GM19372 (cell line): ENCODE results near the gene PLD1.

Experiments
- ATAC-seq: cut with Tn5 transposase; IDR thresholded peaks from one replicate; pipeline ENCODE4 v1.9.1; 2021; ENCODE audit warnings: mild to moderate bottlenecking, low read depth, moderate library complexity; ENCODE audit not compliant: unreplicated experiment

Gene PLD1

DNA sequence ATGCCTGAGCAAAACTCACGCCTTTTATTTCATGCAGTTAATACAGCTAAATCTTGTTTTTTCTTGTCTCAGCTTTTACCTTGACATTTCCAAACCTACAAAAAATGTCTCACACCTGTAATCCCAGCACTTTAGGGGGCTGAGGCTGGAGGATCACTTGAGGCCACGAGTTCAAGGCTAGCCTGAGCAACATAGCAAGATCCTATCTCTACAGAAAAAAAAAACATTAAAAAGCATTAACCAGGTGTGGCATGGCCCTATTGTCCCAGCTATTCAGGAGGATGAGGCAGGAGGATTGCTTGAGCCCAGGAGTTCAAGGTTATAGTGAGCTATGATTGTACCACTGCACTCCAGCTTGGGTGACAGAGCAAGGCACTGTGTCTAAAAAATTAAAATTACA is 29.0 kb upstream of the PLD1 start:
- ATAC-seq: no peak

DNA sequence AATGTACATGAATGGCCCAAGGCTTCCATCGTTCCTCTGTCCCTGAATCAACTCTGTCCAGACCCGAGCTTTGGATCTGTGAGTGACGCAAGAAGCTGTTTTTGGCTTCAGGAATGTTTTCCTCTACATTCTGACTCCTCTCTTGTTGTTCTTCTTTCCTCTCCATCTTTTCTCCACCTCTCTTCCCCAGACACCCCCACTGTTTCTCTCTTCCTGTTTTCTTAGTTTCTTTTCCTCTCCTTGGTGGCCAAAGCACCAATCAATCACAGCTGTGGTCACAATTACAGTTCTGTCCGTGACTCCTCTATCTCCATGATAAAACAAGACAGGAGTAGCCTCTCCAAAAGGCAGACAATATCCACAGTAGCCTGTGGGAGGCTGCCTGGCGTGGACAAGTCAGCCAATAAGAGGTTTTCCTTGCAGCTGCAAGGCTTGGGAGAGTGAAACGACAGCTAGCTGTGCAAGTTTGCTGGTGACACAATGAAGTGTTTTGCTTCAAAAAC is 28.0 kb upstream of the PLD1 start:
- ATAC-seq: peak; percentile 71

DNA sequence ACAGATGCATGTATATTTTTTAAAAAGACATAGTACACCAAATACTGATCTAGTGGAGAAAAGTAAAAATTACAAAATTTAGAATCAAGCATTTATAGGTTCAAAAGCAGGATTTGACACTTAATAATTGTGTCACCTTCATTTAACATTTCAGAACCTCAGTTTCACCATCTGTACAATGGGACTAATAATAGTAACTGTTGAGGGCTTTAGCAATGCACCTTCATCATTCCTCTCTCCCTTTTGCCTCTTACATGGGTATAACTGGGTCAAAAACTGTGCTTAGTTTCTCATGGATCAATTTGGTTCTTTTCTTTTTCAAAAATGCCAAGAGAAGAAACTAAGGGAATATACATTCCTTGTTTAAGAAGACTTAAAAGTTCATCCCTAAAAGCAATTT is 27.4 kb upstream of the PLD1 start:
- ATAC-seq: no peak

DNA sequence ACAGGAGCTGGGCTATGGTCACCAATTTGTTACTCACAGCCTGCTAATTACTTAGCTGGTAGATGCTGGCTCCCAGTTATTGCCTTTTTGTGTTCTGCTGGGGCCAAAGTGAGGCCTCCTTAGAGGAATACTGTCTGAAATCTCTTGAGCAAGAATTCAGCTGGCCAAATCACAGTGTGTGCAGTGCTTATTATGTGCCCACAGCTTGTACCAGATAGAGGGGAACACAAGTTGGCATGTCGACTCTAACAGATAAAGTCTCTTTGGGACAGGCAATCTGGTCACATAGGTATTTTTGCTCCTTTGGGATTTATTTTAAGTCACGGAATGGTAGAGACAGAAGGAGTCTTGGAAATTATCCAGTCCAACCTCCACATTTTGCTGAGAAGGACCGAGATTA is 26.6 kb upstream of the PLD1 start:
- no peak for ATAC-seq

DNA sequence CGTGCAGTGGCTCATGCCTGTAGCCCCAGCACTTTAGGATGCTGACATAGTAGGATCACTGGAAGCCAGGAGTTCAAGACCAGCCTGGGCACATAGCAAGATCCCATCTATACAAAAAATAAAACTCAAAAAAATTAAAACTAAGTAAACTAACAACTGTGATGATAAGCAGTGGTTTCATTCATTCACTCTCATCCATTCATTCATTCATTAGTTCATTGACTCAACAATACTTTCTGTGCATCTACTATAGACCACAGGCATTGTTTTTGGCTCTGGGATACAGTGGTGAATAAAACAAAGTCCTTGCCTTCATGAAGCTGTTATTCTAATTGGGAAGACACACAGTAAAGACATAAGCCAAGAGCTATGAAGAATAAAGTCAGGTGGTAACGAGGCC is 25.3 kb upstream of the PLD1 start:
- ATAC-seq: no peak

DNA sequence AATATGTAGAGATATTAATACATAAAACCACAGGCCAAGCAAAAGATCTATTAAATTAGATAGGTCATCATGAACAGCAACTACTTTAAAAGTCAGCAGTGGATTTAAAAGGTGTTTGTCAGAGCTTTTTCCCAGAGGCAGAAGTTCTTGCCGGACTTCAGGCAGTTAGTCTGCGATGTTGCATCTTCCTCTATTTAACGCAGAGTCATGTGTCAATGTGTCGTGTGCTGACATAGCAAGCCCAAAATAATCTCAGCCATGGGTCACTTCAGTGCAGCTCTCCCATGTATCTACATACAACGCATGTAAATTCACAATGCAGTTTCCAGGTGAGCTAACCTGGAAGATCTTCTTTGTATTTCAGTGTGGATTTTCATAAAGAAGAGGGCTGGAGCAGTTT is 24.8 kb upstream of the PLD1 start:
- ATAC-seq: no peak

DNA sequence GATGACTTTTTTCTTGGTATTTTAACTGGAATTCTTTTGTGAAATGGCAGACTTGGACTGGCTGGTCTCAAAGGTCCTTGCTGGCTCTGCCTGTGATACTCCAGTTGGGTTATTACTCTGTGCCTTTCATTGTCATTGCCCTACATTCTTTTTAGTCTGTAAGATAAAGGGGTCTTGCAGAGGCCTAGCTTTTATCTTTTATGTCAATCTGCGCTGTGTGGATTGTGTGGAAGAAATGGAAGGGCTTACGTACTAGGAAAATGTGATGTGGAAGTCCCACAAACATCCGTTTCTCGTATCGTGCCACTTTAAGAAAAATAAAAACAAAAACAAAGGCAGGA is 24.1 kb upstream of the PLD1 start:
- ATAC-seq: no peak

DNA sequence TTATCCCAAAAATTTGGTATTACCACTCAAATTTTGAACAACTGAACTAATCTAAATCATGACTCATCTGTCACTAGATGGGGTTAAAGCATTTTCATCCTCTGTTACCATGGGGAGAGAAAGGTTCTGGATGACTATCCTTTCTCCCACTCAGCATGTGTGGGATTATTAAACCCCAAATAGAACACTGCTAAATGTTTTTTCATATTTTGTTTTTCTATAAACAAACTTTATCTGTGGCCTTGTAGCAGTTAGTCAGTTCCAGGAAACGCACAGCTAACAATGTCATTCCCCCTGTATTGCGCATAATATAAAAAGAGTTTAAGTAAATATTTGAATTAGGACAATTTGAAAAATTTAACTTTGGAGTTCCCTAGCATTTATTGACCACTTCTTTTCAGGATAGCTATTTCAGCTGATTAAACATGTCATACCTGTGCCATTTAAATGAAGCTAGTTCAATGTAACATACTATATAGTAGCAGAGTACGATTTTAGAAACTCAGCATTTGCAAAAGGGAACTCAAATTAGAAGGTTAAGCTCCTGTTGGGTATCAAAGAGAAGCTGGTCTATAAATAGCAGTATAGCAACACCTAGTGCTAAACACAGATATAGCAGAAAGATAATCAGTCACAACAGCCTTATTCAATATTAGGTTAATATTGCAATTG is 23.6 kb upstream of the PLD1 start:
- peak; percentile 53 for ATAC-seq

DNA sequence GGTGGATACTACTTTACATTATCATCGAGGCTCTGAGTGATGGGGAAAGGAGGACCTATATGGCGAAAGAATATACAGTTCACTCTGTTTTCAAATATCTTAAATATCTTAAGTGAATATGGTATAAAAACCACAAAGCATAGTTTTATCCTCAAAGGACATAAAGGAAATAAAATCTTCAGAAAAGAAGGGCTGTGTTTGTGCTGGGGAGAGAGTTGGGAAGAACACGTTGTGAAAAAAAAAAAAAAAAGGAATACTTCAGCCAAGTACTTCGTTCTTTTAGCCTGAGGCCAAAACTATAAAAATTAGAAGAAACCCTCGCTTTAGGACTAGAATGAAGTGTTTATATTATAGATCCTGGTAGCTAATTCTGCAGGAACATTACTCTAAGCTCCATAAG is 22.7 kb upstream of the PLD1 start:
- ATAC-seq: no peak

DNA sequence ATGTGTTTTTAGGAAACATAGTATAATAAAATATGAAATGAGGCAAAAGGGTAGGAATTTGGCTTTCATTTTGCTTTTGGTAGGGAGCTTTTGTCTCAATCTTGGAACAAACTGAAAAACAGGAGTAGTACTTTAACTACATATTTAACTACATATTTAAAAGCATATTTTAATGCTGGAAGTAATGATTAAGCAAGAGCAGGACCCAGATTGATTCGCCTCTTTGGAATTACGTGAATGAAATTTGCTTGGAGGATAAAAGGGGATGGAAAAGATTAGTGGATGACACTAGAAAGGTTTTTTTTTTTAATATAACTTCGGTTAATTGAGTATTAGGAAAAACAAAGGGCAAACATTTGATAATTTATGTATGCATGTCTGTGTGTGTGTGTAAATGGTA is 21.7 kb upstream of the PLD1 start:
- ATAC-seq: no peak

DNA sequence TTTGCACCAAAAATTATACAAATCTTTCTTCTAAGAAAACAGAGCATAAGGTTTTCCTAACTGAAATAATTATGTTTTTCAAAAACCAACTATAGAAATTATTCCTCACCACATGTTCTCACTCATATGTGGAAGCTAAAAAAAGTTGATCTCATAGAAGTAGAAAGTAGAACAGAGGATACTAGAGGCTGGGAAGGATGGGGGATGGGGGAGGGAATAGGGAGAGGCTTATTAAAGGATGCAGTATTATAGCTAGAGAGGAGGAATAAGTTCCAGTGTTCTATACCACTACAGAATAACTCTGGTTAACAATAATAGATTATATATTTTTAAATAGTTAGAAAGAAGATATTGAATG is 20.2 kb upstream of the PLD1 start:
- ATAC-seq: no peak

DNA sequence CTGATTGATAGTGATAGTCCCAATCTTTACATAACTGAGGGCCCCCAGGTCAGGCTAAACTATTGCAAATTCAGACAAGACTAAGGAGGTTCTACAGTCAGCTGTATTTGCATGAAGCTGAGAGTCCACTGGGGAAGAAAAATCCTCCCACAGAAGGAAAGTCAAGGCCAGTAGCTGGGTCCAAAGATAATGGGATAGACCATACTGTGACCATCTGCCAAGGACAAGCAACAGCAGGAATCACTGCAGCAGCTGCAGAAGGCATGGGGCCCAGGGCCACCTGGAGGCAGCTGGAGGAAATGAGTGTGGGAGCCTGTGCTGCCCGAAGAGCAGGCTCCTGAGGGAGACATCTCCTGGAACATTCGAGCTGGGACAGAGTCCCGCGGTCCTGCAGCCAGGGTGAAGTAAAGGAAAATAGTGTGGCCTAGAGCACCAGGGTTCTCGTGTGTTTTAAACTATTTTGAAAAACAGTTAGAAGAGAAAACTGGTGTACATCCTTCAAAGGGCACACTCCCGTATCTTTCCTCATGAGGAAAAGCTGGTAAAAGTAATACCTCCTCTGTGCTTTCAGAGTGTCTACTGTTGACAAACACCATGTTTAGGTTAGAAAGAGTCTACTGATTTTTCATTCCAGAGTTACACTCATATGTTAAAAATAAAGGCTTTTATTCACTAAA is 19.7 kb upstream of the PLD1 start:
- ATAC-seq: no peak

DNA sequence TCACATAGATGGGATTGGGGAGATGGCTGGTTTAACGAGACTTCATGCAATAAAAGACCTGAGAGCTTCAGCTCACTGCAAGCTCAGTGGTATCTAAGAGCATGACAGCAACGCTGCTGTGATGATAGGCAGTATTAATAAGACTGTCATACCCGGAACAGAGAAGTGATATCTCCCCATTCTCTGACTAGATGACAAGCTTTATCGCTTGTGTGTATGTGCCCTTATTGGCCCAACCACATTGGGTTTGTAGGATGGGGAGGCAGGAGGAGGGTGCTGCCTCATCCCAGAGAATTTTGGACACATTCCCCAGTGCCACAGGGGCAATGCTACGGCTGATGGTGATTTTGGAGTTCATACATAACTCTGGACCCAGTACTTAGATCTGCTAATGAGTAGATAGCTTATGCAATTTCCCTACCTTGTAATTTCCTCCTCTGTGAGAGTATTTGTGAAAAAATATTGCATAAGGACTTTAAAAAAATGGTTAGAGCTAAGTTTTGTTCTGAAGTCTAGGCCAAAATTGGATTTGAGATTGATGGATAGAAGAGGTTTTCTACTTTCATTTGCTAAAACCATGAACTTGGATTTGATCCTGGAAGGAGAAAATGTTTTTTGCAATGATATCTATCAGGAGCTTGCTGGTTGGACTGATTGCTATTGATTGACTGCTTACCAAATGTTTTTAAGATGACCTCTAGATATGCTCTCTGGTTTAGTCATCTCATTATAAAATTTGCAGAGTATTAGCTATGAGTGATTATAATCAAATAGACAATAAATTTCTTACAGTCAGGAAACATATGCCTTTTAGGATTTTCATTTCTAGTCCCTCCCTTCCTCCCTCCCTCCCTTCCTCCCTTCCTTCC is 18.9 kb upstream of the PLD1 start:
- no peak for ATAC-seq

DNA sequence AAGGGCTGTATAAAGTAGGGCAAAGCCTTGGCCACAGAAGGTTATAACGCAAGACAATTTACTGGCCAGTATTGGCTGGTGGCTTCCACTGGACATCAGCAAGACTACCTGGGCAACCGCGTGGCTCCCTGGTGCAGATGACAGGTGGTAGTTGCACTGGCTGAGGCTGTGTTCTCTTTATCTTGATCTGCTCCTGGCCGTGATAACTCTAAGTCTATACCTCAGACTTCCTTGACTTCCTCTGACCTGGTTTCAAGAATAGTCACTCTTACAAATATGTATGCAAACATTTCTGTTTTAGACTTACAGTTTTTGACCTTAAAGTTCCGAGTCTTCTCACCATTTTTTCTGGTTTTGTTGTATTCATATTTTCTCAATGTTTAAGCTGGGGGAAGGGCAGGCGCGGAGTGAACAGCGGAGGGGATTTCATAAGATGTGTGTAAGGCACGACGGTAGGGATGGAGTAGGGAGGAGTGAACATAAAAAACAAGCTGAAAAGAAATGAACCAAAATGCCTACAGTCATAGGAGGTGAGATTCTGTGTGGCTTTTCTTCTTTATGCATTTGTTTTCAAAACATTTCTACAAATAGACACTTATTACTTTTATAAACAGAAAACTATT is 17.7 kb upstream of the PLD1 start:
- no peak for ATAC-seq

DNA sequence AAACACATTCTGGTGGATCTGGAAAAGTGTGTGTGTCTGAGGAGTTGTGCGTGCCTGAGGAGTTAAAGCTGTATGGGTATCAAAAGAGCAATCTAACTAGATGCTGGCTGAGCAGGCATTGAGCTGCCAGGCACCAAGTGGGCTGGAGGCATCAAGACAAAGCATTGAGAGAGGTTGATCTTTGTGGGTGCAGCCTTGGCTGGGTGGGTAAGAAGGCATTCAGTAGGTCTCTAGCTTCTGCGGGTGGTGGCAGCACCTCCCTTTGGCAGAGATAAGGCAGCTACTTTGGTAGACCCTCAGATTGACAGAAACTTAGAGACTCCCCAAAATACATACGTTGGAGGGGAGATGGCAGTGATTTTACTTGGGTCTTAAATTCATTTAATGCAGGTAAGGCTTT is 17.1 kb upstream of the PLD1 start:
- no peak for ATAC-seq

DNA sequence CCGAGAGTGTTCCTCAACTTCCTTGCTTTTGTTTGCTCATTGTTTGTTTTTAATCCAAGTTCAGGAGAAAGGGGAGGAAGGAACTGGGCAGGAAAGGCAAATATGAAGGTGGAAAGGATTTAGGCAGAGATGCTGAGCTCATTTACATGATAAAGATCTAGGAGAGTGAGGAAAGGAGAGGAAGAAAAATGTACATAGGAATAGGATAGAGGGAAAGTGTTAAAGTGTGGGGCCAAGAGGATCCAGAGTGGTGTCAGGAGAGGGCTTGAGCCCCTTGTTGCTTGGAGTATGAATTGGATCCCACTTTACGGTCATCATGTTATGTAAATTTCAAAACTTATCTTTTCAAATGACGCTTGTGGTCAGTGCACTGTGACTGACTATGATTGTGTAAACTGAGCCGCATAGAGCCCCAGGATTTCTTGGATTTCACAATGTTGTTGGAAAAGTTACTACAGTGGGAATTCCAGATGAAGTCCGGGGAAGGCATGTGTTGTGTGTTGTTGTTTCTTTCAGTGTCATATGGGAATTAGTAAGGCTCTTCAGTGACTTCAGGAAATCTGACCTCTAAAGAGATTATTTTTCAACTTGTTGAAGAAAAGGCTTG is 15.0 kb upstream of the PLD1 start:
- no peak for ATAC-seq

DNA sequence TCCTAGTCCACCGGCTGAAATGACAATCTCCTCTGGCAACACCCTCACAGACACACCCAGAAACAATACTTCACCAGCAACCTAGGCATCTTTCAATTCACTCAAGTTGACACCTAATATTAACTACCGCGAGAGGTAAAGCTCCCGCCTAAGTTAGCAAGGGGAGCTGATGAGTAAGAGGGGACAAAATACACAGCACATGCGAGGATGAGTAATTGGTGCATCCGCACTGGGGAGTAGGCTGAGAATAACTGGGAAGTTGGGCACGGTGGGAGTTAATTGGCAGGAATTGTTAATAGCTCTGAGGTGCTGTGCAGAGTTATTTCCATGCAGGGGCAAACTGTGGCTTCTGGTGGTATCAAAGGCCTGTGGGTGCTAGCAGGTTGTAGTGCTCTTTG is 14.5 kb upstream of the PLD1 start:
- ATAC-seq: no peak

DNA sequence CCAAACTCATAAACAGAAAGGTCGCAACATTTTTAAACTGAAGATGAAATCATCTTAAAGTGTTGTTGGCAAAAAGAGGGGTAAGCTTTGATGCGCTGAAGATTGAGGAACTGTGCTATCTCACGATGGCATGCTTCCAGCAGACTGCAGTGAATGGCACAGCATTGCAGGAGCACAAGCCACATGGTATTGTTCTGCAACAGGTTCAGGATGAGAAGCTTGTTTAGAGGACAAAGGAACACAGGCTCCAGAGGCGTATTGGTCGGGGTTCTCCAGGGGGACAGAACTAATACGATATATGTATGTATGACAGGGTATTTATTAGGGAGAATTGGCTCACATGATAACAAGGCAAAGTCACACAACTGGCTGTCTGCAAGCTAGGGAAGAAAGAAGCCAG is 13.8 kb upstream of the PLD1 start:
- ATAC-seq: no peak

DNA sequence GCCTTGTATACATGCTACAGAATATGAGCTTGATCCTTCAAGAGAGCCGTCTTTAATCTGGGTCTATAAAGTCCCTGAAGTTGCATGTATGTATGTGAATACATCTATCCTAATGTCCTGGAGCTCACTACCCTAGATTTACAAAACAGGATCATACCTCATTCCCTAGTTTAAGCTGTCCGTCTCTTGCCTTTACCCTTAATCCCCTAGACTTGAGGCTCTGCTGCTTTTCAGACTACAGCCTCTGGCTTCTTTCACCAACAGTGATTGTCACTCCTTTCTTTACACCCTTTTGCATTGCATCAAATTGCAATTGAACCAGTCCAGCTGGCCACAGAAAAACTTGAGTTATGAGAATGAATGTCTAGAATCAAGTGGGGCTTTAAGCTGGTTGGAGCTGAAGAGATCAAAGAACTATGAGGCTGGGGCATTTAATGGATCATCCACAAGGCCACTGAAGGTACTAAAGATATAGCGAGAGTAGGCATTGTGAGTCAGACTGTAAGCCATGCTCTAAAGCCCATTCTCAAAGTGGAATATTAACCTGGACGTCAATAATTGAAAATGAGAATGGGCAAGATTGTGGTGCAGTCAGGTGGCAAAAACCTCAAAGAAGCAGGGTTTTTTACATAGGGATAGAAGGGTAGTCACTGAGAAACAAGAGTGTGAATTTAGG is 12.3 kb upstream of the PLD1 start:
- ATAC-seq: no peak

DNA sequence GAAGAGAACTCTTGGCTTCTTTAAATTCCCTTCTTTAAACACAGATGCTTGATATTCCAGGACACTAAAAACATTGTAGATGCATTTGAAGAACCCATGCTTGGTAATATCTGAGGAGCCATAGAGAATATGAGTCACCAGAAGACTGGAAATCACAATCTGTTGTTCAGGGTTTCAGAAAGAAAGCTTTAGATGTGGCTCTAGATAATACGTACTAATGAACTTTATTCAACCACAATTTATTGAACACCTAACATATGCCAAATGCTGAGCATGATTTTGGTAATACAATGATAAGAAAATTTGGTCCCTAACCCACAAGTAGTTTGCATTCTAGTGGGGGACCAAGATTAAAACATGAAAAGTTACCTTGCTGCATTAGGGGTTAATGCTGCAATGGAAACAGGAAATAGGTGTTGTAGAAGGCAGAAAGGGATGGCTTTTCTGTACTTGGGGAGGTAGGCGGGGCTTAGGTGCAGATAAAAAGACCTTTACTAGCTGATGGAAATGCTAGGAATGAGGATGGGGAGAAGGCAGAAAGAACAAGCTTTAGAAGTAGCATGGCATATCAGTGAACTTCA is 11.6 kb upstream of the PLD1 start:
- no peak for ATAC-seq
